ENCODE measurements around the gene CCDC182.

CCDC182 gene

DNA sequence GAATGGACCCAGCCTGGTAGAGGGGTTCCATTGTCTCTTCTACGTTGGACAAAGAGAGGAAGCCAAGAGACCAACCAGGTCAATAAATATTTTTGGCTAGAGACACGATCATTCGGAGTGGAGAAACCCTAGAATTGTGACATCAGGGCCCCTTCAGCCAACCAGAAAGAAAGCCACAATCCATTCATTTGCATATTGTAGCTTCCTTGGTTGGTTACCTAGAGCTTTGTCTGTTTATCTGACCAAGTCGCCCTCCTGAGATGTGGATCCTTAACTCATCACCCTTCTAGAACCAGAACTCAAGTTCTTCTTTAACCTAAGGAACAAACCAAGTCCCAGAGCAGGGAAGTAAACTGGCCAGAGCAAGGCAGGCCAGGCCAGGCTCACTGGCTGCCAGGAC, at the start of gene CCDC182:
Gene CCDC182, minus strand, starts transcription at position 58 of the 400 bp plus-strand sequence. Its CDS starts 27 bp downstream, at position 31.
- no peak for DNase-seq

DNA sequence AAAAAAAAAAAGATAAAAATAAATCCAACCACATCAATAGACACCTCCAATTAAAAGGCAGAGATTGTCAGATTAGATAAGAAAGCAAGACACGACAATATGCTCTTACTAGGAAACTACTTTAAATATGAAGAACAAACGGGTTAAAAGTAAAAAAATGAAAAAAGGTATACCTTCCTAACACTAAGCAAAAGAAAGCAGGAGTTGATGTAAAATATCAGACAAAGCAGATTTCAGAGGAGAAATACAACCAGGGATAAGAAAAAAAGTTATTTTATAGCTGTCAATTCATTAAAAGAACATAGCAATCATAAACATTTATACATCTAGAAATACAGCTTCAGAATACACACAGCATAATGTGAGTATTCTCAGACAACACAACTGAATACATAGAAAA, 49.7 kb upstream of the CCDC182 start:
- no peak for DNase-seq

DNA sequence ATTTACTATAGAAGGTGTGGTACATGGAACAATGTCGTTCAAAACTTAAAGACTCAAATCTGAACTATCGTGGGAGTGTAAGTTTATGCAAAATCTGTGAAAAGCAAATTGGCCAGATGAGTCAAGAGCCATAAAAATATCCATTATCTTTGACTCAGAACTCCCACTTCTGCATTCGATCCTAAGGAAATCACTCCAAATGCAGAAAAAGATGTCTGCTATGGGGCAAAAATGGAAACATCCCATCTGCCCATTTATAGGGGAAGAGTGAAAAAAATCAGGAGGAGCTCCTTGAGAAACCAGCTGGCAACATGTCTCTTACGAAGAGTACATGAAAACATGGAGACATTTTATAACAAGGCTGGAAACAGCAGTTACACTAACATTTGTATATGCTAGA, 43.6 kb upstream of the CCDC182 start:
- no peak for DNase-seq

DNA sequence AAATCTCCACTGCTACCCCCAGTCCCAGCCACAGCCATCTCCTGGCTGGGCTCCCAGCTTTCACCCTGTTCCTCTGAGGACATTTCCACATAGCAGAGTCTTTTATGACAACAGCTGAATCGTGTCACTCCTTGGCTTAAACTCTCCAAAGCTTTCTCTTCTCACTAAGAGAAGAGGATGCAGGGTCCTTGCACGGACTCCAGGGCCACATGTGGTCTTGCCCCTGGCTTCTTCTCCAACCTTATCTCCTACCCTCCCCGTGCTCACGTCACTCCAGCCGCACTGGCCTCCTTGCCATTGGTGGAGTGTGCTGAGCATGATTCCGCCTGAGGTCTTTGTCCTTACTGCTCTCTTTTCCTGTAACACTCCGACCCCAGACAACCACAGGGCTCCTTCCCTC, 39.9 kb upstream of the CCDC182 start:
- no peak for DNase-seq

DNA sequence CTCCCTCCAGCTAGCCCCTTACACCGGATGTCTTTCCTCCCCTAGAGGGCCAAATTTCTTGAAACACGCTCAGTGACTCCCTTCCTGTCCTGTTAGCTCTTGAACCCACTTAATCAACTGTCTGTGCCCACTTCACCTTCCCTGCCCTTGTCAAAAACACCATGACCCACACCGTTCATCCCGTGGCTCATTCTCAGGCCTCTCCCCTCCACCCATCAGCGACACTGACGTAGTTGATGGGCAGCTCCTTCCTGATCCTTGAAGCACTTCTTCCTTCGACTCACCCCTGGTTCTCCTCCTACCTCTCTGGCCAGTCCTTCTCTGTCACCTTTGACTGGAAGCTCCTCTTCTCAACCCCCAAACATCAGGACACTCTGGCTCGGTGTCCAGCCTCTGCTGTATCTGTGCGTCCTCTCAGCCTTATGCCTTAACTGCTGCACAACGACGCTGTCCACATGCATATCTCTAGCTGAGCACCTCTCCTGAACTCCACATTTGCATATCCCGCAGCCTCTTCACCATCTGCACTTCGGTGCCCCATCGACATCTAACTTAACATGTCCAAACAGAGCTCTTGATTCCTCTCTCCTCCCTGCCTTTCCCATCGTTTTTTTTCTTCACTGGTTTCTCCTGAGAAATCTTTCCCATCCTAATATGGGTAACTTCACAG, 39.3 kb upstream of the CCDC182 start:
- DNase-seq: no peak

DNA sequence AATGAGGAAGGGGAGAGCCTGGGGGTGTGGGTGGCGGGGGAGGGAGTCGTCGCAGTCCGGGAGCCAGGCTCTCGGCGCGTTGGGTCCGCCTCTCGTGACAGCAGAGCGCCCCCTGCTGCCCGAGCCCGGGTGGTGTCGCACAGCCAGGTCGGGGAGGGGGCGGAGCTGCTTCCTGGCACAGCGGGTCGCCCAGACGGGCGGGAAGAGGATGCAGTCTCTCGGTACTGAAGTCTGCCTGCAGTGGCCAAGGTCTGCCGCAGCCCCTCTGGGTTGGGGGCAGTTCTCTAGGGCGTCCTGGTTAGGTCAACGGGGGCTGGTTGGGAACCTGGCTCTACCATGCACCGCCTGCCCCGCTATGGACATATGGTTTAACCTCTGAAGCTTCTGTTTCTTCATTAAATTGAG, 38.2 kb upstream of the CCDC182 start:
- DNase-seq: no peak

DNA sequence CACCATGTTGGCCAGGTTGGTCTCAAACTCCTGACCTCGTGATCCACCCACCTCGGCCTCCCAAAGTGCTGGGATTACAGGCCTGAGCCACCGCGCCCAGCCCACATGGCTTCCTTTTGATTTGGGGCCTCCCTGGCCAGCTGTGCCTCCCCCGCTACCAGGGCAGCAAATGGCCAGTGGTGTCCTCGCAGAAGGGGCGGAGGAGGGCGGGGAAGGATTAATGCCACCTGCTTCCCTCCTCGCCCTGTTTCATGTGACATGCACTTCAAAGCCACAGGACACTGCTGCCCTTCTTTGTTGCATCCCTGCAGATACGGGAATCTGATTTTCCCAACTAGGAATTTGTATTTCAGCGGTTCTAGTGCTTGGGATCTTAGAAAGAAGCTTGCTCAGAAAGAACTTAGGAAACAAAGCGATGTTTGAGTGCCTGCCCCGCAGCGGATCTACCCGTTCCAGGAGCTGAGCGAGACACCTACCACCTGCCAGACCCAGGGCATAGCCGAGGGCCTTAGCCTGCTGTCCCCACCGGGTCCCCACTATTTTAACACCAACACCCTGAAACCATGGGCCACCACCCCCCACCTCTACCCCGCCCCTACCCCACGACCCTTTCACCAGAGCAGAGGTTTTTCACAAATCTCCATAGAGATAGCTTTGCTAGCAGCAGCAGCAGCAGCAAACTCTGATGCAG, 37.7 kb upstream of the CCDC182 start:
- no peak for DNase-seq

DNA sequence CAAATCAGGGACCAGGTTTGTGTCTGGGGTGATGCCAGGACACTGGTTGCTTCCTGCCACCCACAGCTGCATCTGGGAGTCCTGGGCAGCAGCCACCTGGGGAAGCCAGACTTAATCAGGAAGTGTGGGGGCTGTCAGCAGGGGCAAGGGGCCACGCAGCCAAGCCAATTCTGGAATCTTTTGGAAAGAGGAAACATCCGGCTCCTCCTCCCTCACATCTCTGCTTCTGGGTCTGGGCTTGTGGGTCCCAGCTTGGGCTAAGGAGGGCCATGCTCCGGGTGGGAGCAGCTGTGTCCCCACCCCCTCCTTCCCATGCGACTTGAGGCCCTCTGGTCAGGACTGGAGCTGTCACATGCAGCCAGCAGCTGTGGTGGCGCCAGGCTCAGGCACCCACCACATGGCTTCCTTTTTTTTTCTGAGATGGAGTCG, 37.0 kb upstream of the CCDC182 start:
- DNase-seq: no peak

DNA sequence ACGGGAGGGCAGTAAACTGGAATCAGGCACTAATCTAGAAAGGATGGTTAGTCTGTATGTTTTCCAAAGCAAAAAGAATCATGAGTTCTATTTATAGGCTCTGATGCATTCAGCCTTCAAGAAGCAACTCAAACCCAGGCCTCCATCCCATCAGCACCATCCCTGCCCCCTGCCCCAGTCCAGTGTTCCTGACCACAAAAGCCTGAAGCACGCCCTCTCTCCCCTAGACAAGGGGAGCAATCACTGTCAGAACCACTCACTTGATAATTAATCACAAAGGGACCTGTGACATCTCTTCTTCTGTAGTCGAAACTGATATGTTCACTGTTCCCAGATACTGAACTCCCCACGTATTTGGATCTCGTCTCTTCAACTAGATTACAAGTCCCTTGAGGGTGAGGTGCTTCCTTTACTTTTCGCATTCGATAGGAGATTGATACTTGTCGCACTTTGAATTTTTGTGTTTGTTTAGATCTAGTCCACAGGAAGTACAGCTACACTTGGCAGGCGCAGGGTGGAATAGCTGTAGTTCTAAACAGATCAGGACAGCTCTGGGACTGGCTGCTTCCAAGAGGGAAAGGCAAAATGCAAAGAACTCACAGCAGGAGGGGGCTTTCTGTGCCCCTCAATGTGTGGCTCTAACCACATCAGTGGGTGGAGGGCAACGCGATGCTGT, 36.4 kb upstream of the CCDC182 start:
- no peak for DNase-seq

DNA sequence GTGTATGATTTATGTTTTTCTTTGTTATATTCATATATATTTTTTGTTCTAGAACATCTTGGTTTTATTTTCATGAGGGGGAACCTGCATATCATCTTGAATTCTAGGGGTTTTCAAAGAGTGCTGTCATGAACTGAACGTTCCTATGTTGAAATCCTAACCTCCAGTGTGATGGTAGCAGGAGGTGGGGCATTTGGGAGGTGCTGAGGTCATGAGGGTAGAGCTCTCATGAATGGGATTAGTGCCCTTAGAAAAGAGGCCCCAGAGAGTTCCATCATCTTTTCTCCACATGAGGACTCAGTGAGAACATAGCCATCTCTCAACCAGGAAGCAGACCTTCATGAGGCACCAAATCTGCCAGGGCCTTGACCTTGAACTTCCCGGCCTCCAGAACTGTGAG, 34.6 kb upstream of the CCDC182 start:
- DNase-seq: no peak

DNA sequence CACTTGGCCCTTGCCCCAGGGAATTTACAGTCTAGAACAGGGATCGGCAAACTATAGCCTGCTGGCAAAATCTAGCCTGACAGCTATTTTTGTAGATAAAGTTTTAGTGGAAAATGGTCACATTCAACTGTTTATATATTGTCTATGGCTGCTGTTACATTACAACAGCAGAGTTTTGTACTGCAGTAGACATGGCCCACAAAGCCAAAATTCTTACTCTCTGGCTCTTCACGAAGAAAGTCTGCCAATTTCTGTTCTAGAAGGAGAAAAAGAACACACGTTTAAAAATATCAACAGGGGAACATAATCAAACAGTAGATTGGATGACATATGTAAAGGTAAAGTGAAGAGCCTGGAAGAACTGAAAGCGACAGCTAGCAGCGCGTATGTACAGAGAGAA, 33.2 kb upstream of the CCDC182 start:
- DNase-seq: no peak

DNA sequence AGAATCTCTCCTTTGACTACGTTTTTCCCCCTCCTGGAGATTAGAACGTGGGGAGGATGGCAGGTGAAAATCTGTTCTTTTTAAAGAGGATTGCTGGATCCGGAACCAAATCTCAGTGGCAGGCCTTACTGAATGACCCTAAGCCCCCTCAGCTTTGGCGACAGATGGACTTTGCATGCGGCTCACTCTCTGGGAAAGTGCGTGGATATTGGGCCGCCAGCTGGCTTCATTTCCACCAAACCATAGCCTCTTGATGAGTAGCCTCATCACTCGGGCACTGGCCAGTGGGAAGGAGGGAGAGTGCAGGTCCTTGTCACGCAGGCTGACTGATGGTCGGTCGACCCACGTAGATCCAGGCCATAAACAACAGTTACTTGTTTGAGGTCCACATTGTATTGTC, 31.3 kb upstream of the CCDC182 start:
- no peak for DNase-seq

DNA sequence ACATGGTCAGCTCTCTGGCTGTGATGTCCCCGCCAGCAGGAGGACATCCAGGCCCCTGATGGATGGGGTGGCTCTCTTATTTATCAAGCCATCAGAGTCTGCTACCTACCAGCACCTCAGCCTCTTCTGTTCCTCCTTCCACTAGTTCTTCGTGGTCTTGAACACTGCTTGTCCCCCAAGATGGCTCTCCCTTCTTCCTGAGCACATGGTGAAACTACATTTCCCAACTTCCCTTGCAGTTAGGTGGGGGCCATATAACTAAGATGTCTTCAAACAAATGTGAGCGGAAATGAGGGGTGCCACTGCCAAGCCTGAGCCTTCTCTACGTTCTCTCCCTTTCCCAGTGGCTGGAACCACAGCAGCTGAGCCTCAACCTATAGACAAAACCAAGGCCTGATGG, 29.8 kb upstream of the CCDC182 start:
- no peak for DNase-seq

DNA sequence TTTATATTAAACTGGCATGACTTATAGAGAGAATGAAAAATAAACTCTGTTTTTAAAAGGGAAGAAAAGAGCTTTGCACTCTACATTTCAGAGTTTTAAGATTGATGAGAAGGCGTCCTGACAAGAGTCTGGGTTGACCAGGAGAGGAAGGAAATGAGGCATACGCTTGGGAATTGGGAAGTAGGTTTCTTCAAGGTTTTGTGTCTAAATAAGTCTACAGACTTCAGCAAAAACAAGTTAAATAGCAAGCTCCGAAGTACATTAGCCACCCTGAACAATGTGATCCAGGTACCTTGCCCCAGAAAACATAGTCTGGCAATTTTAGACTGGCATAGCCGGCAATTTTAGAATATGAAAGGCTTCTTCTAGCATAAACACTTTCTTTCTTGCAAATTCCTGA, 28.5 kb upstream of the CCDC182 start:
- no peak for DNase-seq

DNA sequence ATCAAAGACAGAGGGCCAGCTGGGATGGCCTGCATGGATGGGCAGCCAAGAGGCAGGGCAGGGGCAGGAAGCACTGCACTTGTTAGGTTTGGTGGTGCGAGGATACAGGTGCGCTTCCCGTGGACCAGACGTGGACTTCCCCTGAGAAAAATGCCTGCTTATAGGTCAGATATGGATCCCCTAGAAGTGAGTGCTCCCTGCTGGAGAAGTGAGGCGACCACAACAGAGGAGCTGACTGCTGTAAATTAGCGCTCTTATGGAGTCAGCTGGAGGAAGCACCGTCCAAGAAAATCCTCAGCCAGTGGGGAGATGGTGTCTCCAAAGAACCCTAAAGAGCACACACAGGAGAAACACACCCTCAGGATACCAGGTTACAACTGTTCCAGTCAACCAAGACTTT, 27.7 kb upstream of the CCDC182 start:
- no peak for DNase-seq

DNA sequence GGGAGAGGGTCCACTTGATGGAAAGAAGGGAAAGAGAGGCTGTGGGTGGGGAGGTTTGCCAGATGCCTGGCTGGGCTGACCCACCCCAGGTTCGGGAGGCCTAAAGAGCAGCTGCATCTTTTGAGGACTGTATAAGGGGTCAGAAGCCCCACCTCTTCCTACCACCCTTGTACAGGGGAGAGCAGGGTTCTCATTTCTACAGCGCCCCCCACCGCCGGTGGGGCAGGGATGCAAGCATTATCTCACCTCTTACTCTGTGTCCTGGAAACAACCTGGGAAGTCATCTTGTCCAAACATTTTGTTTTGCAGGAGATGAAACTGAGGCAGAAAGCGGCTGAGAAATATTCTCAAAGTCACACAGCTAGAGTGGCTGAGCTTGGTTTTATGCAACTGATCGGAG, 22.5 kb upstream of the CCDC182 start:
- no peak for DNase-seq

DNA sequence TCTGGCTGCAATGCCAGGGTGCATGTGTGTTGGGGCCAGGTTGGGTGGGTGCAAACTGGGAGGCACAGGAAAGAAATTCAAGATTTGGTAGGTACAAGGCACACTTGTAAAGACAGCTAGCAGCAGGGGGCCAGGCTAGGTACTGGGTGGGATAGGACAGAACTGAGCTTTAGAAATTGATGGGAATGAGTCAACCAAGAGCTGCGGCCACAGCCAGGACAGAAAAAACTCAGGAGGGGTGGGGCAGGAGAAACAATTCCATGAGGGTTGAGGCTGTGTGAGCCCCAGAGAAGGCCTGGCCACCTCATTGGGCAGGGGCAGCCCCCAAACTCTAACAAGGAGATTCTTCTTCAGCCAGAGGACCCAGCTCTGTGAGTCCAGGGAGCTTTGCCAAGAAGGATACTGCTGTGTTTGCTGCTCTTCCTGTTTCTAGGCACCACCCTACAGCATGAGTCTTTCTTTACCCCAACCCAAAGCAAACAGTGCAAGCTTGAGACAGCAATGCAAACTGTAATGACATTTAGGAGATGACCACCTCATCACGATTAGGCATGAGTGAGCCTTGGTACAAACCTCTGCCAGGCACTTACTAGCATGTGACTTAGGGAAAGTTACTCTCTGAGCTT, 21.3 kb upstream of the CCDC182 start:
- DNase-seq: no peak

DNA sequence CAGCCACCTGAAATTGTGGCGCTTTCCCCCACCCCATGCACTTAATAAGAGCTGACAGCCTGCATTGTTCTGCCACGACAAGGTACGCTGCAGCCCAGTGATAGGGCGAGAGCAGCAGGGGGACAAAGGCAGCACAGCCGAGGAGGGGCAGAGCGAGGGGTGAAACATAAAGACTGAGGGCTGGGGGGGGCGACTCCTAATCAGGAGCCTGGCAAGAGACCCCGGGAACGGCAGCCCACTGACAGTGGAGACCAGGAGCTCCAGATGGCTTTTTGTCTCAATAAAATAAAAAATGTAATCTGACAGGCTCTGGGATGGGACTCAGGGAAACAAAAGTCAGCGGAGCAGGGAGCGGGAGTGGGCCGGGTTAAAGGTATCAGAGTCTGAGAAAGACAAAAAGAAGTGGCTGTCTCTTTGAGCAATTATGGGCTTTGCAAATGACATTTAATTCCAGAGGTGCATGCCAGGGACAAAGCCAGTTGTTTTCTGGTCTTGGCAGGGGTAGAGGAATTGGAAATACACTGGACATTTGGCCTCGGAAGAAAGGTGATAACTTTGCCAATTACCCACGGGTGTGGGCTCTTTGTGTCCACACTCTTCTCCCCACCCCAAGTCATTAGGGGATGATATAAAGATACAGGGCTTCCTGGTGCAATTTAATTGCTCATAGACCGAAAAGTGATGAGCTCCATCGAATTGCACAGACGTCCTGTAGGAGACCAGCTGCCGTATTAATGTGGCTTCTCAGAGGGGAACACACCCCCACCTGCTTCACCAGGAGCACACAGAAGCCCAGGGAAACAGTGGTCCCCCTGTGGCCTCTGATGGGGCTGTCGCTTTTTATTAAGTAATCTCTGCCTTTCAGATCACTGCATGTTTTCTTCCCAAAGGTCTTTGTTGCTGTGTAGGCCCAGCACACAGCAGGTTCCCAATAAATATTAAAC, 17.6 kb upstream of the CCDC182 start:
- no peak for DNase-seq

DNA sequence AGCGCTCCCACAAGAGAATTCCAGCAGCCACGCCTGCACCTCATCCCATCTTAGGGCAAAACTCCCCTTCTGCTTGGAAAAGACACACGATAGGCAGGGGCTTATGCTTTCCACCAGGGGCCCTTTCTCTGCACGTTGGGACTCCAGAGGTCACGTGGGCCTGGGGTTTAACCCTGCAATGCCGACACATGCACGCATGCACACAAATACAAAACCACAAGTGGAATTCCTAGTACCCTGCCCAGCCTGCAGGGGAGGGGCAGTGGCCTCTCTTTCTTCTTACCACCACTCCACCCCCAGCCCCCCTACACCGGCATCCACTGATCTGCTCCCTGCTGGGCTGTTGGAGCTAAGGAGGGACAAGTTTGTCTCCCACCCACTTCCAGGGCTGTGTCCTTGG, 16.8 kb upstream of the CCDC182 start:
- DNase-seq: no peak

DNA sequence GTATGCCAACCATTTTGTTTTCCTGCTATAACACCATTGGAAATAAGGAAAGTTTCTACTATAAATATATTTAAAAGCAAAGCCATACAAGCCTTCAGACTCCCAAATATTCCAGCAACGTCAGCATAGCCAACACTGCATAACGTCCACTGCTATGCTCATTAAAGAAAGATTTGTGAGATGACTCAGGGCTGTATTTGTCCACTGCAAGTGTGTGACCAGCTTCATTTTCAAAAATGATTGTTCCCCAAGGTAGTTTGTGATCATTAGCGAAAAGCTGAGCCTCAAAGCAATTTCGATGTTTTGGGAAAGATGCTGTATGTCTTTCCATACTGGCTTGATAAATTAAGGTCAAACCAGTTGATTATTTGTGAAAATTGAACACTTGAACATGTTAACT, 14.9 kb upstream of the CCDC182 start:
- no peak for DNase-seq

DNA sequence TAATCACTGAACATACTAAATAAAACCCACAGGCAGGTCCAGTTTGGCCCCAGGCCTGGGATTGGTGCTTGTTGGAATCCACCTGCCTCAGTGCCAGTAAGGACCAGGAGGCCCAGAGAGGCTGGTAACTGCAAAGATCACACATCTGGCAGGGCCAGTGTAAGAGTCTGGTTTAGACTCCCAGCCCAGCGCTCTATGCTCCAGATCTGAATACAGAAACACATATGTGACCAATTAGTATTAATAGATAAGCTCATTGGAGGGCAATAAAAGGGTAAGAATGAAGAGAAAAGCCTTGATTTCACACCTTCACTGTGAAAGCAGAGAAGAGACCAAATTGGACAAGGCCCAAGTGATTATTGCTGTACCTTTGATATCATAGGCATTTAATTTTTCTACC, 13.6 kb upstream of the CCDC182 start:
- DNase-seq: no peak

DNA sequence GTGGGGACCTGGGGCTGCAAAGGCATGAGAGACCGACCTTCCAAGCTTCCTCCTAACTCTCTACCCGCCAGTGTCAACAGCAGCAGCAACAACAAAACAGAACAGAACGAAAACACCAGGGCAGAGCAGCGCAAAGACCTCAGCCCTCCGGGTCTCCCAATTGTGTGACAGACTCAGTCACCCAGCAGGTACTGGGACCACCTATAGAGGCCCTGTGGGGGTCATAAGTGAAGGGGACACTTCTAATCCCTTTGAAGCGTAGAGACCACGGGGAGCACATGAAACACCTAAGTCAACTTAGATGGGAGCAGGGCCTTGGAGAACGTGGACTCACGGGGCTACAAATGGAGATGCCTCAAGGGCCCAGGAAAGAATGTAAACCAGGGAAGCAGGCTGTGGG, 12.6 kb upstream of the CCDC182 start:
- DNase-seq: no peak

DNA sequence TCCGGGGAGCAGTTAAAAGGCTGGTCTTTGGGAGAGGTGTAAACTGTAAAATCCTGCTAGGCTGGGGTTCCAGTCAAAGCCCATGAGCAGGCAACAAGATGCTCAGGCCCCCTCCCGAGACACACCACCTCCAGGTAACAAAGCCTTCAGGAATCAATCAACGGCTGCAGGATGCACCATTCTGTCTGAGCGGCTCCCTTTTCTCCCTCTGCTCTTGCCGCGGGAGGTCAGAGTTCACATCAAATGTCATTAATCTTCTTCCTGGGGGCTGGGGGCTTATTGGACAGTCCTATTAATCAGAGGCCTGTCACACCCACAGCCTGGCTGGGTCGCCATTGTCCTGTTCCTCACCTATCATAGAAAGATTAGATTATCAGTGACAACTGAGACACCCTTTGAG, 11.9 kb upstream of the CCDC182 start:
- DNase-seq: no peak

Data from cortex of kidney (tissue), 1 donor.